Left colon (tissue), 2 donors: ENCODE results near the gene MAPK1. TPM values are rescaled to one million over a fixed set of nuclear protein-coding genes. Genes with fewer than 3 reads are reported as not detected.
A peak's percentile ranks its signal among the peaks of the same experiment; 100 is the strongest.
"Not testable (repeated sequence)": the region's sequence is repeated elsewhere in the genome, so short reads cannot be mapped to it uniquely, and the experiment has no call there.

ENCODE experiments used
- ATAC-seq: fragments of 200-7000 bp; cut with Tn5 transposase; one replicate; pipeline ENCODE4 v1.9.1; 2020; ENCODE audit warnings: mild to moderate bottlenecking, moderate library complexity
- DNase-seq, 2 donors: peaks; one replicate each; pipeline ENCODE4 v3.0.0-alpha.2; 2020
- intact Hi-C, 2 donors: fragments of 100-400 bp; cut with DNase I in 1 of 2; cut with micrococcal nuclease in 1 of 2; formaldehyde crosslinking; loops; one replicate each; pipeline versions ENCODE4 v1.11.2 to v1.14.0; 2022; cut with DNase I, micrococcal nuclease
- total RNA-seq, 2 donors: library from RNA; stranded (reverse); fragmentation: NEBNext Ultra II Directional; extraction: Animal tissue kit (Norgen Biotek cat#: 25700); gene quantifications; one replicate each; pipeline ENCODE4 v1.2.1, GENCODE V29; 2021
- donor health status: DM: no; HTN: no; CAD: no.
- donor health status: DM: yes; HTN: yes; CAD: no.

Gene MAPK1
- total RNA-seq, 2 donors from 2014 or later: 123 to 144 TPM

DNA sequence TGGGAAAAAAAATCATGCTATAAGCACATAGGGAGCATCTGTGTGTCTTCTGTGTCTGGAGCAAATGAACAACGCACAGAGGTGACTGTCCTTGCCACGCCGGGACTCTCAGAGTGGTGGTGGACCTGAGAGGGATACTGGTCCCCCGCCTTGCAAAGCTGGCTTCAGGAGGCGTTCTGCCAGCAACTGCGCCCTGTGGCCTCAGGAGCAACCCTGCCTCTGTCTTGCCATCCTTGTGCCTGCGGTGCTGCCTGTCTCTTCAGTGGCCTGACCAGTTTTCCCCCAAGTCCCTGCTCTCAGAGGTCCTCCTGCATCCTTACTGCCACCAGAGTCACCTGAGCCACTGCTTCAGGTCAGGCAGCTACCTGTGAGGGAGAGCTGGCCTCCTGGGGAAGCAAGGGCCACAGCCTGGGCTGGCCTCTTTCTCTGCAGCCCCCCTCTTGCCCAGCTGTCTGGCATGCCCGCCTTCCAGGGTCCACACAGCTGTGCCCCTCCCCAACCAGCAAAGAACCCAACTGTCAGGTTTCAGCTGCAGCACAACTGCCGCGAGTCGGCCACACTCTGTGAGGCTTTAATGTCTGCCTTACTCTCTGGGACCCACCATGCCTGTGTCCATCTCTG lies 101.4 kb downstream of the MAPK1 start:
- DNase-seq: no peak
- intact Hi-C loops: no loop called here
- no peak for ATAC-seq

DNA sequence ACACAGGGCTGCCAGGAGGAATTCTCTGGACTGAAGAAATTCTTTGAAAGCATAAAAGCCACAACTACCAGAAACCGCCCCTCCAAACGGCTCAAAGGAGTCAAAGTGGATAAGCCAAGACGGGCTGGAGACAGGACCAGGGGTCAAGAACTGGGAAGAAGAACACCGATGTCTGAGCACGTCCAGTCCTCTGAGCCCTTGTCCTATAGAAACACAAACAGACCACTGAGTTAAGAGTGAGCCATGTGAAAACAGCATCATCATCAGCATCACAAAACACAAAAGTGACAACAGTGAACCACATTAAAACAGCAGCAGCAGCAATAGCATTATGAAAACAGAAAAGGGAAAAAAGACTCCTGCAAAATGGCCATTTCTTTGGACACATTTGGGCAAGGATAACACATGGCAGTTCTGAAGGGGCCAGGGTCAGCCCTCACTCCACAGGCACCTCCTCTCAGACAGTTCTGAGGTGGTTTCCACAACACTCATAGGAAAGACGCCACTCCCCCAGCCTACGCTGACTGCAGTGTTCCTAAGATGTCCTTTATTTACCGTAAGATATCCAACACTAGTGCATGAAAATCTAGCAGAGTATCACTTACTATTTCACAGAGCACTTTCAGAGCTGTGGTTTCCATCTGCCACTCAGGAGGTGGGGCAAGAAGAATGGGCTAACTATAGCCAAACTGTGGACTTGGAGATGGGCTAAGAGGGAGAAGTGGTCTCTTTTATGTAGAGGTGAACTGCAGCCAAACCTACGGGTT lies 103.2 kb downstream of the MAPK1 start:
- DNase-seq (no peak), ATAC-seq (no peak)
- intact Hi-C loops: no loop called here

DNA sequence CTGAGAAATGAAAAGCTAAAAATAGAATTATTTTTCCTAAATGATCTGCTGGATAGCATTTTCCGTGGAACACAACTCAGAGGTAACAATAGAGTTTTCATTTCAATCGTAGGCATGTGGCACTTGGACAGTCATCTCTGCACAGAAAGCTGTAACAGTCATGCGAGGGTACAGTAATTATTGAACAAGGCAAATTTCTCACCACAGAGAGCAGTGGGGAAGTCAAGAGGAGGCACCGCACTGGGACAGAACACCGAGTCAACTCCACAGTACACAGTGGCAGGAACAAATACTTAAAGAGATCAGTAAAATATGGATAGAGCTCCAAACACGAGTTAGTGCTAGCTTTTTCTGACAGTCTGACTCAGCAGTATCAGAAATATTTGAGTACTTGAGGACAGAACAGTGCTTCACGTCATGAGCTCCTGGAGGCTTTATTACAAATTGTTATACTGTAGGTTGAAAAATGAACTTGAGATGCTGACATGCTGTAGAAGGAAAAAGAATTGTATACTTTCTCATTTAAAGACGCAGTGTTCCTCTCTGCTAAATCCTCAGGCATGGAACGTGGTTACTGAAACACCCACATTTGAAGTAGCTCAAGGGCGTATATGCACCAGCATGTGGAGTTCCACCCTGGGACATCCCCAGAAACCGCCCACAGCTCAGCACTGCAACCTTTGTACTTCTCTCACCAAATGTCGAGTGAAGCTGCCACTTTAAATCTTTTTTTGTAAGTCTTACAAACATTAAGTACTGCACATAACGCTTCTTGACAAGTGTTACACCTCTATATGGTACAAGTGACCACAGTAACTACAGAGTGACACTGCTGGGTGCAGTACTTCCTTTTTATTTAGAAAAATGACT lies 104.5 kb downstream of the MAPK1 start:
- ATAC-seq (peak; percentile 21), DNase-seq (no peak)
- intact Hi-C loops: no loop called here

DNA sequence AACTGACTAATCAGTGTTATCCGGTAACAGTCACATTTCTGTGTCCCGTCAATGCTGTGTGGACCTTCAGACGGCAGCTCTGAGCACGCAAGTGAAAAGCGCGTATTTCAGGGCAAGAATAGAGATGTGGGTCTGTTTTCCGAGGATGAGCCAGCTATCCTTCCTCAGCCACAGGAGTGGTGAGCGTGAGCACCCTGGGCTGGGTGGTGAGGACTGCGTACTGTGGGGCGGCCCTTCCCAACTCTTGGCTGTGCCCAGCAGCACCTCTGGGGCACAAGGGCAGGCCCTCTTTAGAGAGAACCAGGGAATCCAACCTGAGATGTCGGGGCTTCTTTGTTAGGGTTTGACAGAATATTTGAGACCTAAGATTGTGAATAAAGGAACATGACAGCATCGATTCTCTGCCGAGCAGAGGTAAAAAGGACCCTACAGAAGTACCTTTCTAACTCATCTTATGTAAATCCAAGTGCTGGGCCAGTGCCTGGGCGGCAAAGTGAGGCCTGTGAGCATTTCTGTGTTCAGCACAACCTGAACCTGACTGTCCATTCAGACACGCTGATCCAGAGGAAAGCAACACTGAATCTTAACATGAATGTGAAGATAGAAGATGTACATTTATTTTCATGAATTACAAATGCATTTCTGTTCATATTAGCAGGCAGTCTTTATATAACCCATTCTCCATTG lies 105.3 kb downstream of the MAPK1 start:
- intact Hi-C loops: no loop called here
- ATAC-seq (no peak), DNase-seq (no peak)

DNA sequence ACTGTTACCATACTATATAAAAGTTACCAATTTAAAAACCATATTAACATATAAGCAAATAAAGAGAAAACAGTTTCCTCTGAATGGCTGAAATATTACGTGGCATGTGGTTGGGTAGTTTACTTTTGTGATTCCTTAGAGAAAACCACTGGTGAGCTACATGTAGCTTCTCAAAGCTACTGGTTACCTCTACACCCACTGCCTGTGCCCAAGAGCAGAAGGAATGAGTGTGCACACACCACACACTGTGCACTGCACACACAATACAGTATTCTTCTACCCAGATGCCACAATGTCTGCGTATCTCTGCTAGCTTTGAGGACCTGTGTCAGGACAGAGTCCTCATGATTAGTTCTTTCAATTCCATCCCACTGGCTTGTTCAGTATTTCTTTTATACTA lies 106.4 kb downstream of the MAPK1 start:
- intact Hi-C loops: no loop called here
- ATAC-seq (no peak), DNase-seq (no peak)

DNA sequence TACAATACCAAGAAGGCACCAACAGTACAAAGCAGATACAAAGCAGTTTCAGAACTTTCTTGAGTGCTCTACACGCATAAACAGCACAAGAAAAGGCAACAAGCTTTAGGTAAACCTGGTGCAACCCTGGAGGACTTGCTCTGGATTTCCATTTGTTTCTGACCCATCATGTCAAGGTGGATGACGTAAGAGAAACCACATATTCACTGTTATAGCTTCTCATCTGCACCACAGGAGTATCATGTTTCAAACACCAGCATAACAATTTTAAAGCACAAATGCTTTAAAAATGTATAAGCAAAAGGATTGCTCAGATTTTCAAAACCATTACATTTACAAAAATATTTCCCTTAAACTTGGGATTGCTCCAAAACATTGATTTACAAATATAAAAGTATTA lies 106.8 kb downstream of the MAPK1 start:
- intact Hi-C loops: no loop called here
- ATAC-seq (no peak), DNase-seq (no peak)

DNA sequence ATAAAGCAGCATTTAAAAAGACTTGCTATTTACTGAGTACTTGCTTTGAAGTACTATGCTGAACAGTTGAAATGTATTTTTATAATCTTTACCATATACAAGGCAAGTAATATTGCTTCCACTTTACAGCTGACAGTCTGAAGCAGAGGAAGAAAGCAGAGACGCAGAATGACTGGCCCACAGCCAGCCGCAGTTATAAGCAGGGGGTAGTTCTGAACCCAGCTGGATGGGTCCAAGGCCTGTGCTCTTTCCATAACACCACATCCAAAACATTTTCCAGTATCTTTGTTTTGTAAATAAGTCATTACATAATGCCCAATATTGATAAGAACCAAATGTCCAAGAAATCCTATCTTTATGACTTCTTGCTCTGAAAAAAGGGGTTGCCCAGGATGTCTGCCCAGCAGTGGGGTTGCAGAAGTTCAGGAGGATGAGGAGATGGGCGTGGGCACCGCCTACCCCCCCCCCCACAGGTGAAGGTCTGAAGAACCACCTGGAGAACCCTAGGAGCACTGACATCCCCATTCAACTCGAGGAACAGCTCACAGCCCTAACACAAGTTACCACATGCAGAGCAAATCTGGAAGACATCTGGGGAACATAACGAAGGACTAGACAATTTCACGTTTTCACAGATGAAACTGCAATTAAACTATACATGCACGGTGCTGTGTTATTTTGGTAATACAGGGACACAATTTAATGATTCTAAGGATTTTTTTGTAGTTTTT lies 107.6 kb downstream of the MAPK1 start:
- ATAC-seq (no peak), DNase-seq (no peak)
- intact Hi-C loops: no loop called here

DNA sequence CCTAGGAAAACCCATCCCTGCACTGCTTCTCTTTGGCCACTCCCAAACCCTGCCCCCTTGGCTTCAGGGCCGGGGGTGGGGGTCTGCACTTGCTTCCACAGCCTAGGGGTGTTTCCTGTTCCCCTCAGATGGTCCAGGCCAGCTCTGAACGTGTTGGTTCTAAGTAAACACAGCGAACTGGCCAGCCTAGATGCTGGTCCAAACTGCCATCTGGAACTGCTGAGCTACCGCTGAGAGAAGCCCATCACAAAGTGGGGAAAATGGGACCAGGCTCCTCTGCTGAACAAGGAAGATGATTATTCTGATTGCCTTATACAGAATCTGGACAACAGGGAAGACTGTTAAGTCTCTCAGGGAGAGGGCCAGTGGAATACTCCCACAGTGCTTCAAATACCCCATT lies 108.4 kb downstream of the MAPK1 start:
- no peak for ATAC-seq
- intact Hi-C loops: no loop called here

DNA sequence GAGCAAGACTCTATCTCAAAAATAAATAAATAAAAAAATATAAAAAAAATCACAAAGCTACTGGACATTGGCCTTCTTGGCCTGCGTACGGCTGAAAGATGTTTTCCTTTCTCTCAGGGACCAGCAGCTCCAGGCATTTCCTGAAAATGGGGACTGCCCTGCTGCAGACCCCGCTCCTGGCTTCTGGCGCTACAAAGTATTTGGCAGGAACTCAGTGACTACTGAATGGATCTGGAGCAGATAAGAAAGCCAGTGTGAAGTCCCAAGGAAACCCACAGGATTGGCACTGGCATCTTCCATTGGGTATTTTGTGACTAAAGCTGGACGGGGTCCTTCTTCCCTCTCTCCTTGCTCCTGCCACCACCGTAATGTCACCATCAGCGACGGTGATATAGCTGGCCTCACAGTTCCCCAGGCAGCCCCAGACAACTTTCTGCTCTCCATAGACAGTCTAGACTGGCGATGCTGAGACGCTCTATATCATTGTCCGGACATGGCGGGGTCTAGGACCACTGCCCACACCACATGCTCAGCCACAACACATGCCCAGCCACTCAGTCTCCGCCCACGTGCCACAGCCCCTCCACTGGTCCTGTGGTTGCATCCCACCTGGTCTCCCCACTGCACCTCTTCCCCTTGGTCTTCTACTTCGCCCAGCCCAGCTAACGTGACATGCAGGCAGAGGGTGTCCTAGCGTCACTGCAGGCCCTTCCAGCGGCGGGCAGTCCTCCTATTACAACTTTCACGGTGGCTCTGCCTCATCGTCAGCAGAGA lies 109.2 kb downstream of the MAPK1 start:
- intact Hi-C loops: no loop called here
- DNase-seq (no peak), ATAC-seq (no peak)

More for the DNA sequence above, 108.4 kb downstream of the MAPK1 start:
- DNase-seq: no peak

DNA sequence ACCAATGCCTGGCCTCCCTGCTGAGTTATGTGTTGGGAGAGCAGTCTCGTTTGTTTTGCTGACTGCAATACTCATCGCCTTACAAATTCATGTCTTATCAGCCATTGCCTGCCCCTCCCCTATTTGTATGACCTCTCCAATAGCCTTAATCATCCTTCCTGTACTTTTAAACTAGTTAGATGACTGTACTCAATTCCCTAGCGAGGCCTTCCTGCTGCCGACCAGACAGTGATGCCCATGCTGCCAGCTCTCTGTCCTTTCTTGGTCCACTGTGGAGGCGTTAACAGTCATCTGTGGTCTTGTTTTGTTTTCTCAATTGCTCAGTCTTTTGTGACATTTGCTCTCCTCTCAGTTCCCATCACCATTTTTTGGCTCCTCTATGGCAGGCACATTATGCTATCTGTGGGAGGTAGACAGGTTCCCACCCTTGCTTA lies 111.6 kb downstream of the MAPK1 start:
- intact Hi-C loops: no loop called here
- ATAC-seq: no peak

DNA sequence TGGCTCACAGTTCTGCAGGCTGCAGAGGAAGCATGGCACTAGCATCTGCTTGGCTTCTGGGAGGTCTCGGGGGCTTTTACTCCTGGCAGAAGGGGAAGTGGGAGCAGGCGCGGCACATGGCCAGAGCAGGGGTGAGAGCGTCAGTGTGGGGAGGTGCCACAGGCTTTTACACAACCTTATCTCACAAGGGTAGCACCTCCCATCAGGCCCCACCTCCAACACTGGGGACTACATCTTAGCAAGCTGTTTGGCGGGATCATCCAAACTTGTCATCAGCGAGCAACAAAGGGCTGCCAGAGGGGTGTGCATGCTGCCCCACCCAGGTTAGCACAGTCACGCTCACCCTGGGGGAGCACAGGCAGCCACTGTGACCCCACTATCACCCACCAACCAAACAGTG lies 112.9 kb downstream of the MAPK1 start:
- ATAC-seq: peak; percentile 73
- peak; percentile 40 for DNase-seq
- intact Hi-C loops: no loop called here

More for the DNA sequence above, 111.6 kb downstream of the MAPK1 start:
- DNase-seq: no peak

DNA sequence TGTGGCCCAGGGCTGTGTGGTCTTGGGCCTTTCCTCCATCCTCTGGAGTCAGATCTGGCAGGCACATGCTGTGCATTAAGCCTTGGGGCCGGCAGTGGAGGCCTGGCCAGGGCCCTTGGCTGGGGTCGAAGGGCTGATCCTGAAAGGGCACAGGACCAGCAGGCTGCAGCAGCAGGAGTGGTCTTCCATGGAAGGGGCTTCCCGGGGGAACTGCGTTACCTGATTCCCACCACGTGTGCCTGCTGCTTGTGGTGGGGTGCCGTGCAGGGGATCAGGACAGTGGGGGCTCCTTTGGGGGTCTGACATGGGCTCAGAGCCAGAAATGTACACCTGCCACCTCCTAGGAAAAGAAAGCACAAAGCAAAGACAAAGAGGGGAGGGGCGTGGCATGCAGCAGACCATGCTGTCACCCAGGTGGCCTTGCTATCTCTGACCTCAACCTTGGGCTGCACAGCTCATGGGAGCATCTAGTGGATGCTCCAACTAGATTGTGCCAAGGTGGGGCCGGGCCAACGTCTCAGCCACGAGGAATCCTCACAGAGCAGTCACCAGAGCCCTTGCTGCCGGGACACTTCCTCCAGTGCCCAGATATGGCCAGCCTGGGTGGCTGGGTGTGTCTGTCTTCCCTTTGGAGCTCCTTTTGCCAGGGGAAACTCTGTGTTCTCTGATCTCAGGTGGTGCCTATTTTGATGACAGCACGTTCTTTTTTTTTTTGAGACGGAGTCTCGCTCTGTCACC lies 113.9 kb downstream of the MAPK1 start:
- ATAC-seq (peak; percentile 50), DNase-seq (no peak)
- intact Hi-C loops: no loop called here

DNA sequence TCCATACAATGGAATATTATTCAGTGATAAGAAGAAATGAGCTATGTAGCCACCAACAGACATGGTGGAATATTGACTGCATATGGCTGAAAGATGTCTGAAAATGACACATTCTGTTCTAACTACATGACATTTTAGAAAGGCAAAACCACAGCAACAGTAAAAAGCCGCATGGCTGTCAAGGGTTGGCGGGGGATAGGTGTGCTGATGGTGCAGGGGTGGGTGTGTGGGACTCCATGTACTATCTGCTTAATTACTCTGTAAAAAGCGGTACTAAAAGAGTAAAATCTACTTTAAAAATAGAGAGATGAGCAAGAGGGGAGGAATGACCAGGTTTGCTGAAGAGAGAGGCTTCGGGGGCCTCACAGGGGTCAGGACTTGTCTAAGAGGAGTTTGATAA lies 115.2 kb downstream of the MAPK1 start:
- DNase-seq (no peak), ATAC-seq (no peak)
- intact Hi-C loops: no loop called here

DNA sequence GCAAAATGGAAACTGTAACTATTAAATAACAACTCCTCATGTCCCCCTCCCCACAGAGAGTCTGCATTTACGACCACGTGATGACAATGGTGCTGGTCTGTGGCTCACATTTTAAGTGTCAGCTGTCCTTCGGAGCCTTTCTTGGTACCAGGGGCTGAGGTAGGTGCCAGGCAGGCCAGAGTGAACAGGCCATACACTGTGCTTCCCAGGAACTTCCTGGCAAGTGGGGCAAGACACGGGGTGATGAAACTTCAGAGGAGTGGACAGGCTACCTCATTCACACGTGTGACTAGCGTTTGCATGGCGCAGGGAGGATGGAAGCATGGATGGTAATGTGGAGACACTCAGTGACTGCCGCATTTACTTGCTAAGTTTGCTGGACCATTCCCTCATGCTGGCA lies 121.5 kb downstream of the MAPK1 start:
- intact Hi-C loops: no loop called here
- ATAC-seq (no peak), DNase-seq (no peak)

DNA sequence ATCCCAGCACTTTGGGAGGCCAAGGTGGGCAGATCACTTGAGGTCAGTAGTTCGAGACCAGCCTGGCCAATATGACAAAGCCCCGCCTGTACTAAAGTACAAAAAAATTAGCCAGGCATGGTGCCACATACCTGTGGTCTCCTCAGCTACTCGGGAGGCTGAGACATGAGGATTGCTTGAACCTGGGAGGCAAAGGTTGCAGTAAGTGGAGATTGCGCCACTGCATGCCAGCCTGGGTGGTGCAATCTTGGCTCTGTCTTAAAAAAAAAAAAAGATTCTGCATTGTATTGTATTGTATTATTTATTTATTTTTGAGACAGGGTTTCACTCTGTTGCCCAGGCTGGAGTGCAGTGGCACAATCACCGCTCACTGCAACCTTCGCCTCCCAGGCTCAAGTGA lies 122.5 kb downstream of the MAPK1 start:
- intact Hi-C loops, ATAC-seq, DNase-seq: not testable (repeated sequence)

DNA sequence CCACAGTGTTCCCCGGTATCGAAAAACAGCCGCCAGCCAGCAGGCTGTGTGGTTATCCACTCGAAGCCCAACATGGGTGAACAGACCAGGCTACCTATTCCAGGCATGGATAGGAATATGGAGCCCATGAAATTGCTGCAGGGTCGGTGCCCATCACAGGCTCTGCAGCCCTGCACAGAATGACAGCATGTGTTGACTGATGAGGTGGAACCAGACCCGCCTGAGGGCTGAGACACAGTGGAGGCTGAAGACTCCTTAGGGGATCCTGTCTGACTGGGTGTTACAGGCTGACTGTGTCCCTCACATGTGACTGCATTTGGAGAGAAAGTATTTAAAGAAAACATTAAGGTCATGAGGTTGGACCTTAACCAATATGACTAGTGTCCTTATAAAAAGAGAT lies 125.7 kb downstream of the MAPK1 start:
- no peak for ATAC-seq
- no peak for DNase-seq
- intact Hi-C loops: no loop called here

DNA sequence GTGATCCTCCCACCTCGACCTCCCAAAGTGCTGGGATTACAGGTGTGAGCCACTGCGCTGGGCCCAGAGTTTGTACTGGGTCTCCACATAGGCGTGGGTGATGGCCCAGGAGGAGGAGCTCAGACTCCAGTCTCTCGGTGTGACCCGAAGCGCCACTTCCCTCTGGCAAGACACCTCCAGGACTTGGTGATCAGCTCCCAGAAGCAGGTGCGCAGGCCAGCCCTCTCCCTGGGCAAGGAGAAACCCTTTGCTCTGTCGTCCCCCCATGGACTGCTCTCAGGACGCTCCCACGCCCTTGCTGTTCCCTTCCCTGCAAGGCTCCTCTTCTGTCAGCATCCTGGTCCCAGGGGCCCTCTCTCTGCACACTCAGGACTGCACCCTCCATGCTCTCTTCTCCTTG lies 126.4 kb downstream of the MAPK1 start:
- ATAC-seq (no peak), DNase-seq (no peak)
- intact Hi-C loops: no loop called here
